GM23338 (cell line): ENCODE measurements around the gene ZNF621. TPM values are rescaled to one million over a fixed set of nuclear protein-coding genes. Genes with fewer than 3 reads are reported as not detected.
A peak's percentile ranks its signal among the peaks of the same experiment; 100 is the strongest.

Source experiments
- ATAC-seq: fragments of 200-7000 bp; cut with Tn5 transposase; 3 replicates; pipeline ENCODE4 v1.9.1; 2020
- DNase-seq: peaks from one replicate; pipeline ENCODE4 v3.0.0-alpha.2; 2015; ENCODE audit warnings: low spot score
- H2AFZ ChIP-seq: fragments of 200-600 bp; sonication (generic); 2 replicates; pipeline ENCODE4 v1.8.0; 2016; ENCODE audit warnings: antibody characterized with exemption, mild to moderate bottlenecking, moderate library complexity
- H3F3A ChIP-seq: fragments of 200-600 bp; sonication (generic); replicated peaks from 2 replicates; pipeline ENCODE4 v1.8.0; 2017; ENCODE audit warnings: antibody characterized with exemption, mixed run types, low read depth
- H3K27ac ChIP-seq: fragments of 200-600 bp; sonication (generic); 2 replicates; pipeline ENCODE4 v1.6.1; 2016; ENCODE audit warnings: low read depth
- H3K27me3 ChIP-seq: fragments of 200-600 bp; sonication (generic); 2 replicates; pipeline ENCODE4 v1.8.0; 2016; ENCODE audit warnings: mild to moderate bottlenecking, mixed run types, moderate library complexity; ENCODE audit not compliant: insufficient read depth
- H3K36me3 ChIP-seq: fragments of 200-600 bp; sonication (generic); 2 replicates; pipeline ENCODE4 v1.8.0; 2016; ENCODE audit warnings: mild to moderate bottlenecking; ENCODE audit not compliant: insufficient read depth
- H3K4me1 ChIP-seq: fragments of 200-600 bp; sonication (generic); 2 replicates; pipeline ENCODE4 v1.8.0; 2016; ENCODE audit warnings: mild to moderate bottlenecking, moderate library complexity; ENCODE audit not compliant: insufficient read depth
- H3K4me2 ChIP-seq: fragments of 200-600 bp; sonication (generic); 2 replicates; pipeline ENCODE4 v1.7.1; 2017; ENCODE audit warnings: mixed run types
- H3K4me3 ChIP-seq: fragments of 200-600 bp; sonication (generic); 2 replicates; pipeline ENCODE4 v1.6.1; 2016; ENCODE audit warnings: mixed run types
- H3K79me2 ChIP-seq: fragments of 200-600 bp; sonication (generic); replicated peaks from 2 replicates; pipeline ENCODE4 v1.8.0; 2017; ENCODE audit warnings: mild to moderate bottlenecking; ENCODE audit not compliant: insufficient read depth
- H3K9me2 ChIP-seq: fragments of 200-600 bp; sonication (generic); 2 replicates; pipeline ENCODE4 v1.8.0; 2017; ENCODE audit not compliant: insufficient read depth
- H4K20me1 ChIP-seq: fragments of 200-600 bp; sonication (generic); replicated peaks from 2 replicates; pipeline ENCODE4 v1.8.0; 2017; ENCODE audit warnings: mild to moderate bottlenecking; ENCODE audit not compliant: insufficient read depth
- H3K27ac Mint-ChIP-seq: 2 replicates; pipeline ENCODE4 v1.8.0; 2020; ENCODE audit warnings: inconsistent platforms, mild to moderate bottlenecking, moderate library complexity, mixed read lengths
- H3K27me3 Mint-ChIP-seq: 3 replicates; pipeline ENCODE4 v1.8.0; 2022; ENCODE audit warnings: low read depth, mild to moderate bottlenecking, moderate library complexity, mixed read lengths, inconsistent platforms; ENCODE audit not compliant: insufficient read depth, poor library complexity
- H3K36me3 Mint-ChIP-seq: 3 replicates; pipeline ENCODE4 v1.8.0; 2021; ENCODE audit warnings: low read depth, mild to moderate bottlenecking, inconsistent platforms, moderate library complexity, mixed read lengths
- H3K4me1 Mint-ChIP-seq: 3 replicates; pipeline ENCODE4 v1.8.0; 2020; ENCODE audit warnings: mild to moderate bottlenecking, inconsistent platforms, mixed read lengths
- H3K4me3 Mint-ChIP-seq: 3 replicates; pipeline ENCODE4 v1.8.0; 2021; ENCODE audit warnings: moderate library complexity, mild to moderate bottlenecking, inconsistent platforms, mixed read lengths
- H3K9me3 Mint-ChIP-seq: 3 replicates; pipeline ENCODE4 v1.8.0; 2020; ENCODE audit warnings: moderate library complexity, mild to moderate bottlenecking, inconsistent platforms, mixed read lengths
- CREB1 ChIP-seq: fragments of 250-450 bp; sonication (Bioruptor Pico); IDR thresholded peaks from 2 replicates; pipeline ENCODE4 v1.5.0; 2020; ENCODE audit warnings: low read depth, mild to moderate bottlenecking, moderate library complexity
- JUNB ChIP-seq: IDR thresholded peaks from one replicate; pipeline ENCODE4 v1.6.1; 2016; ENCODE audit warnings: antibody characterized with exemption; ENCODE audit not compliant: unreplicated experiment
- NANOG ChIP-seq: IDR thresholded peaks from 2 replicates; pipeline ENCODE4 v1.6.1; 2016; ENCODE audit warnings: antibody characterized with exemption, borderline replicate concordance
- POLR2AphosphoS5 ChIP-seq: IDR thresholded peaks from 2 replicates; pipeline ENCODE4 v1.6.1; 2016; ENCODE audit warnings: antibody characterized with exemption, low read depth
- polyA plus RNA-seq: library from polyadenylated mRNA; unstranded; fragments of >200 nt; fragmentation: Nextera tagmentation; extraction: Ambion mirVana; gene quantifications from 2 replicates; pipeline ENCODE4 v1.2.1, GENCODE V29; 2016
- total RNA-seq: library from RNA; depleted of rRNA; stranded (reverse); fragments of >200 nt; shearing (Covaris generic); gene quantifications from 2 replicates; pipeline ENCODE4 v1.2.3, GENCODE V29; 2014
- TF ChIP-seq, protein P1 (sequence below): fragments of 250-450 bp; sonication (Bioruptor Pico); IDR thresholded peaks from 2 replicates; pipeline ENCODE4 v1.5.0; 2020; ENCODE audit warnings: mild to moderate bottlenecking, moderate library complexity
- TF ChIP-seq, protein P2 (sequence below): IDR thresholded peaks from 2 replicates; pipeline ENCODE4 v1.6.1; 2016; ENCODE audit warnings: antibody characterized with exemption
- TF ChIP-seq, protein P3 (sequence below), 2 experiments: fragments of 200-600 bp in 1 of 2; sonication (generic) in 1 of 2; conservative IDR thresholded peaks; 2 replicates each; pipeline versions ENCODE4 v1.5.1 to v1.6.1; 2016 to 2017; ENCODE audit warnings: antibody characterized with exemption in 2 of 2, low read depth in 2 of 2, mild to moderate bottlenecking in 2 of 2, moderate library complexity in 1 of 2

The ZNF621 gene
- total and polyA plus RNA-seq, 2 experiments from 2014 or later, result 6.3 to 12.1 TPM

DNA sequence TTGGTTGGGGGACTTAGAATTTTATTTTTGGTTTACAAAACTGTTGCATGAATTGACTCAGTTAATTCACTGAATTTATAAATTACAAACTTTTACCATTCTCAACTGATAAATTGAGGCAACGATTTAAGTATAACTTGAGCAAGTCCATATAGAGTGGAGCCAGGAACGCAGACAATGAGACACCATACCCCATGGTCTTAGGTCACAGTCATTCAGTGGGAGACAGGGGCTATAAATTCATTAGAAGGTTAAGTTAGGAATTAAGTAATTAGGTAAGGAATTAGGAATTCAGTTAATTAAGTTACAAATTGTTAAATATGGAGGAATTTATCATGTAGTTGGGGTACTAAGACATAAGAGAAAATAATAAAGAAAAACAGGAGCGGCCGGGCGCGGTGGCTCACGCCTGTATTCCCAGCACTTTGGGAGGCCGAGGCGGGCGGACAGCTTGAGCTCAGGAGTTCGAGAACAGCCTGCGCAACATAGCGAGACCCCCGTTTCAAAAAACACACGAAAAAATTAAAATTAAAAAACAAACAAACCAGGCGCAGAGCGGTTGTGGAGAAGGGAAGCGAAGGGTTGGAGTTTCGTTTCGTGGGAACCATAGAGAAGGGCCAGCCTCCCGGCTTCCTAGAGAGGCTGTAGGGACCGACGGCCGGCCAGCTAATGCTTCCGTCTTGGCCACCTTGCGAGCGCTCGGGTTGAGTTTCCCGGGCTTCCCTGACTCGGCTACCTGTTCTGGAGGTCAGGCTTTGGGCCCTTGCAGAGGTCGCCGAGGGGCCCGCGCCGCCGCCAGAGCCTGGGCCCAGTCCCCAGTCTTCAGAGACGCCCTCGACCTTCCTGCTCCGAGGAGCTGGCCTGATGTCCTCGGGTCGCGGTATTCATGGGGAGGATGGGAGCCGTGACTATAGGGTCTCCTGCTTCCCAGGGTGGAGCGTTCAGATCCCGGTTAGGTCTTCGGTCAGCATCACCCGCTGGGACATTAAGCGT, 48.0 kb upstream of the ZNF621 start, which contains the start of gene ZNF619:
TSS of gene ZNF619 (plus strand) at position 645 of the 993 bp plus-strand sequence. CDS start 858 bp downstream, outside the sequence.
- H3K36me3 ChIP-seq, result no peaks in the 10 kb centered on the region
- DNase-seq (peak; percentile 82), ATAC-seq (peak; percentile 92)
- peak within 1 kb of the TSS; percentile 70 for H3K4me3 ChIP-seq
- no peaks in the 10 kb centered on the region for H3F3A ChIP-seq
- H3K27me3 ChIP-seq, result no peaks in the 10 kb centered on the region
- Mint-ChIP-seq H3K27ac (peak within 1 kb of the TSS; percentile 95), H3K36me3 (peaks cover 5% of the 10 kb centered on the region; the same call in 2 of the 3 replicates), H3K9me3 (no peaks in the 10 kb centered on the region), H3K4me3 (peak within 1 kb of the TSS; percentile 85), H3K4me1 (peaks cover 15% of the 10 kb centered on the region), H3K27me3 (no peaks in the 10 kb centered on the region)
- peak; percentile 64 for TF ChIP-seq POLR2AphosphoS5
- no peak for TF ChIP-seq CREB1 (CRISPR knock-in tag)
- TF ChIP-seq, protein P1, sequence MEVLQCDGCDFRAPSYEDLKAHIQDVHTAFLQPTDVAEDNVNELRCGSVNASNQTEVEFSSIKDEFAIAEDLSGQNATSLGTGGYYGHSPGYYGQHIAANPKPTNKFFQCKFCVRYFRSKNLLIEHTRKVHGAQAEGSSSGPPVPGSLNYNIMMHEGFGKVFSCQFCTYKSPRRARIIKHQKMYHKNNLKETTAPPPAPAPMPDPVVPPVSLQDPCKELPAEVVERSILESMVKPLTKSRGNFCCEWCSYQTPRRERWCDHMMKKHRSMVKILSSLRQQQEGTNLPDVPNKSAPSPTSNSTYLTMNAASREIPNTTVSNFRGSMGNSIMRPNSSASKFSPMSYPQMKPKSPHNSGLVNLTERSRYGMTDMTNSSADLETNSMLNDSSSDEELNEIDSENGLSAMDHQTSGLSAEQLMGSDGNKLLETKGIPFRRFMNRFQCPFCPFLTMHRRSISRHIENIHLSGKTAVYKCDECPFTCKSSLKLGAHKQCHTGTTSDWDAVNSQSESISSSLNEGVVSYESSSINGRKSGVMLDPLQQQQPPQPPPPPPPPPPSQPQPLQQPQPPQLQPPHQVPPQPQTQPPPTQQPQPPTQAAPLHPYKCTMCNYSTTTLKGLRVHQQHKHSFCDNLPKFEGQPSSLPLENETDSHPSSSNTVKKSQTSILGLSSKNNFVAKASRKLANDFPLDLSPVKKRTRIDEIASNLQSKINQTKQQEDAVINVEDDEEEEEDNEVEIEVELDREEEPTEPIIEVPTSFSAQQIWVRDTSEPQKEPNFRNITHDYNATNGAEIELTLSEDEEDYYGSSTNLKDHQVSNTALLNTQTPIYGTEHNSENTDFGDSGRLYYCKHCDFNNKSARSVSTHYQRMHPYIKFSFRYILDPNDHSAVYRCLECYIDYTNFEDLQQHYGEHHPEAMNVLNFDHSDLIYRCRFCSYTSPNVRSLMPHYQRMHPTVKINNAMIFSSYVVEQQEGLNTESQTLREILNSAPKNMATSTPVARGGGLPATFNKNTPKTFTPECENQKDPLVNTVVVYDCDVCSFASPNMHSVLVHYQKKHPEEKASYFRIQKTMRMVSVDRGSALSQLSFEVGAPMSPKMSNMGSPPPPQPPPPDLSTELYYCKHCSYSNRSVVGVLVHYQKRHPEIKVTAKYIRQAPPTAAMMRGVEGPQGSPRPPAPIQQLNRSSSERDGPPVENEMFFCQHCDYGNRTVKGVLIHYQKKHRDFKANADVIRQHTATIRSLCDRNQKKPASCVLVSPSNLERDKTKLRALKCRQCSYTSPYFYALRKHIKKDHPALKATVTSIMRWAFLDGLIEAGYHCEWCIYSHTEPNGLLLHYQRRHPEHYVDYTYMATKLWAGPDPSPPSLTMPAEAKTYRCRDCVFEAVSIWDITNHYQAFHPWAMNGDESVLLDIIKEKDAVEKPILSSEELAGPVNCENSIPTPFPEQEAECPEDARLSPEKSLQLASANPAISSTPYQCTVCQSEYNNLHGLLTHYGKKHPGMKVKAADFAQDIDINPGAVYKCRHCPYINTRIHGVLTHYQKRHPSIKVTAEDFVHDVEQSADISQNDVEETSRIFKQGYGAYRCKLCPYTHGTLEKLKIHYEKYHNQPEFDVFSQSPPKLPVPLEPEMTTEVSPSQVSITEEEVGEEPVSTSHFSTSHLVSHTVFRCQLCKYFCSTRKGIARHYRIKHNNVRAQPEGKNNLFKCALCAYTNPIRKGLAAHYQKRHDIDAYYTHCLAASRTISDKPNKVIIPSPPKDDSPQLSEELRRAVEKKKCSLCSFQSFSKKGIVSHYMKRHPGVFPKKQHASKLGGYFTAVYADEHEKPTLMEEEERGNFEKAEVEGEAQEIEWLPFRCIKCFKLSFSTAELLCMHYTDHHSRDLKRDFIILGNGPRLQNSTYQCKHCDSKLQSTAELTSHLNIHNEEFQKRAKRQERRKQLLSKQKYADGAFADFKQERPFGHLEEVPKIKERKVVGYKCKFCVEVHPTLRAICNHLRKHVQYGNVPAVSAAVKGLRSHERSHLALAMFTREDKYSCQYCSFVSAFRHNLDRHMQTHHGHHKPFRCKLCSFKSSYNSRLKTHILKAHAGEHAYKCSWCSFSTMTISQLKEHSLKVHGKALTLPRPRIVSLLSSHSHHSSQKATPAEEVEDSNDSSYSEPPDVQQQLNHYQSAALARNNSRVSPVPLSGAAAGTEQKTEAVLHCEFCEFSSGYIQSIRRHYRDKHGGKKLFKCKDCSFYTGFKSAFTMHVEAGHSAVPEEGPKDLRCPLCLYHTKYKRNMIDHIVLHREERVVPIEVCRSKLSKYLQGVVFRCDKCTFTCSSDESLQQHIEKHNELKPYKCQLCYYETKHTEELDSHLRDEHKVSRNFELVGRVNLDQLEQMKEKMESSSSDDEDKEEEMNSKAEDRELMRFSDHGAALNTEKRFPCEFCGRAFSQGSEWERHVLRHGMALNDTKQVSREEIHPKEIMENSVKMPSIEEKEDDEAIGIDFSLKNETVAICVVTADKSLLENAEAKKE (CRISPR knock-in tag), result no peak
- TF ChIP-seq JUNB, result no peak
- TF ChIP-seq NANOG, result no peak
- TF ChIP-seq, protein P2, sequence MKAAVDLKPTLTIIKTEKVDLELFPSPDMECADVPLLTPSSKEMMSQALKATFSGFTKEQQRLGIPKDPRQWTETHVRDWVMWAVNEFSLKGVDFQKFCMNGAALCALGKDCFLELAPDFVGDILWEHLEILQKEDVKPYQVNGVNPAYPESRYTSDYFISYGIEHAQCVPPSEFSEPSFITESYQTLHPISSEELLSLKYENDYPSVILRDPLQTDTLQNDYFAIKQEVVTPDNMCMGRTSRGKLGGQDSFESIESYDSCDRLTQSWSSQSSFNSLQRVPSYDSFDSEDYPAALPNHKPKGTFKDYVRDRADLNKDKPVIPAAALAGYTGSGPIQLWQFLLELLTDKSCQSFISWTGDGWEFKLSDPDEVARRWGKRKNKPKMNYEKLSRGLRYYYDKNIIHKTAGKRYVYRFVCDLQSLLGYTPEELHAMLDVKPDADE, result no peak
- TF ChIP-seq, protein P3, sequence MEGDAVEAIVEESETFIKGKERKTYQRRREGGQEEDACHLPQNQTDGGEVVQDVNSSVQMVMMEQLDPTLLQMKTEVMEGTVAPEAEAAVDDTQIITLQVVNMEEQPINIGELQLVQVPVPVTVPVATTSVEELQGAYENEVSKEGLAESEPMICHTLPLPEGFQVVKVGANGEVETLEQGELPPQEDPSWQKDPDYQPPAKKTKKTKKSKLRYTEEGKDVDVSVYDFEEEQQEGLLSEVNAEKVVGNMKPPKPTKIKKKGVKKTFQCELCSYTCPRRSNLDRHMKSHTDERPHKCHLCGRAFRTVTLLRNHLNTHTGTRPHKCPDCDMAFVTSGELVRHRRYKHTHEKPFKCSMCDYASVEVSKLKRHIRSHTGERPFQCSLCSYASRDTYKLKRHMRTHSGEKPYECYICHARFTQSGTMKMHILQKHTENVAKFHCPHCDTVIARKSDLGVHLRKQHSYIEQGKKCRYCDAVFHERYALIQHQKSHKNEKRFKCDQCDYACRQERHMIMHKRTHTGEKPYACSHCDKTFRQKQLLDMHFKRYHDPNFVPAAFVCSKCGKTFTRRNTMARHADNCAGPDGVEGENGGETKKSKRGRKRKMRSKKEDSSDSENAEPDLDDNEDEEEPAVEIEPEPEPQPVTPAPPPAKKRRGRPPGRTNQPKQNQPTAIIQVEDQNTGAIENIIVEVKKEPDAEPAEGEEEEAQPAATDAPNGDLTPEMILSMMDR (conservative IDR thresholded peaks at IDR 0.05; ENCODE audit: low read depth in 2 of 2), result no peak
- no peaks in the 10 kb centered on the region for H3K79me2 ChIP-seq
- H3K4me2 ChIP-seq, result peak within 1 kb of the TSS; percentile 80
- no peaks in the 10 kb centered on the region for H4K20me1 ChIP-seq
- no peaks in the 10 kb centered on the region for H3K9me2 ChIP-seq
- H3K4me1 ChIP-seq, result peaks cover 18% of the 10 kb centered on the region
- peak within 1 kb of the TSS; percentile 53; the same call in 1 of the 2 replicates for H3K27ac ChIP-seq
- peak within 1 kb of the TSS; percentile 98 for H2AFZ ChIP-seq
